ENCODE results near the gene MEPCE. TPM values are rescaled to one million over a fixed set of nuclear protein-coding genes. Genes with fewer than 3 reads are reported as not detected.

The MEPCE gene
- total and polyA plus RNA-seq, 9 of the 15 experiments (the other 6 are each of a cell fraction or from before 2014, with no cell fraction given) = 10.9 to 76.3 (median 44.1) TPM

DNA sequence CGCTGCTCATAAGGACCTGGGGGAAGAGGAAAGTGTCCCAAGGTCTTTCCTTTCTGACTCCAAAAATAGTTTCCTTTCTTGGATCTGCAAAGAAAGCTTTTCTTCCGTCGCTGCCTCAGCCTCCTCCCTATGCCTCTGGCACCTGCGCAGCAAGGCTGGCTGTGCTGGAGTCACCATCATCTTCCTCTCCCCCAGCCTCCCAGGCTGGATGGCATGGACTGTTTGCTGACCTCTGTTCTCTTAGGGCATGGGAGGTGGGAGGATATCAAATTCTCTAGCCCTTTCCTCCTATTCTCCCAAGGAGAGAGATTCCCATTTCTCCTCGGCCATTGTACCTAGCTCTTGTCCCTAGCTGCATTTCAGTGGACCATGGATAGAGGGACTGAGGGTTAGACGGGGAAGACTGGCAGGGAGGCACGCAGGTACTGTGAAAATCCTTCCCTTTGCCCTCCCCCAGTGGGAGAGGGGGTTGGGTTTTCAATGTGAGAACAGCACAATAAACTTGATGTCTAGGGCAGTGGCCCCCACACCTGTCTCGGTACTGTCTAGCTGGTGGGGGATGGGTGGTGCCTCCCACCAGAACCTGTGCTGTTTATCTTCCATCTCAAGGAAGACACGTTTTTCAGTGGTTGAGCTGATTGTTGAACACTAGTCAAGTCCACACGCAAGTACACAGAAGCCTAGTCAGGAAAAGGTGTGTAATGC is 4.1 kb downstream of the MEPCE start (continued):
- TF ChIP-seq RBM15 (IDR thresholded peaks at IDR 0.05; ENCODE audit: insufficient read depth, low read length) = no peak
- TF ChIP-seq POLR2H (tag; IDR thresholded peaks at IDR 0.05; ENCODE audit: low read depth) = no peak
- no peak for TF ChIP-seq ZKSCAN8 (CRISPR knock-in tag; IDR thresholded peaks at IDR 0.05)
- TF ChIP-seq BRF1 (IDR thresholded peaks at IDR 0.05; ENCODE audit: borderline replicate concordance, extremely low read depth, insufficient read length) = no peak
- no peak for TF ChIP-seq TCFL5 (CRISPR knock-in tag; conservative IDR thresholded peaks at IDR 0.05)
- TF ChIP-seq KAT7 (CRISPR knock-in tag; IDR thresholded peaks at IDR 0.05; ENCODE audit: borderline replicate concordance) = 0 out of 2 replicates have a peak, but pooled peaks have one; percentile 75
- TF ChIP-seq, protein P1, sequence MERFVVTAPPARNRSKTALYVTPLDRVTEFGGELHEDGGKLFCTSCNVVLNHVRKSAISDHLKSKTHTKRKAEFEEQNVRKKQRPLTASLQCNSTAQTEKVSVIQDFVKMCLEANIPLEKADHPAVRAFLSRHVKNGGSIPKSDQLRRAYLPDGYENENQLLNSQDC (CRISPR knock-in tag; IDR thresholded peaks at IDR 0.05) = 0 out of 2 replicates have a peak, but pooled peaks have one; percentile 13
- TF ChIP-seq ZNF76 (CRISPR knock-in tag; IDR thresholded peaks at IDR 0.05; ENCODE audit: borderline replicate concordance) = no peak
- TF ChIP-seq, protein P2, sequence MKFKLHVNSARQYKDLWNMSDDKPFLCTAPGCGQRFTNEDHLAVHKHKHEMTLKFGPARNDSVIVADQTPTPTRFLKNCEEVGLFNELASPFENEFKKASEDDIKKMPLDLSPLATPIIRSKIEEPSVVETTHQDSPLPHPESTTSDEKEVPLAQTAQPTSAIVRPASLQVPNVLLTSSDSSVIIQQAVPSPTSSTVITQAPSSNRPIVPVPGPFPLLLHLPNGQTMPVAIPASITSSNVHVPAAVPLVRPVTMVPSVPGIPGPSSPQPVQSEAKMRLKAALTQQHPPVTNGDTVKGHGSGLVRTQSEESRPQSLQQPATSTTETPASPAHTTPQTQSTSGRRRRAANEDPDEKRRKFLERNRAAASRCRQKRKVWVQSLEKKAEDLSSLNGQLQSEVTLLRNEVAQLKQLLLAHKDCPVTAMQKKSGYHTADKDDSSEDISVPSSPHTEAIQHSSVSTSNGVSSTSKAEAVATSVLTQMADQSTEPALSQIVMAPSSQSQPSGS (CRISPR knock-in tag; IDR thresholded peaks at IDR 0.05) = no peak
- TF ChIP-seq CBX8 (IDR thresholded peaks at IDR 0.05; ENCODE audit: borderline replicate concordance, extremely low read depth, low read depth, low read length, poor library complexity, severe bottlenecking) = no peak
- TF ChIP-seq, protein P3, sequence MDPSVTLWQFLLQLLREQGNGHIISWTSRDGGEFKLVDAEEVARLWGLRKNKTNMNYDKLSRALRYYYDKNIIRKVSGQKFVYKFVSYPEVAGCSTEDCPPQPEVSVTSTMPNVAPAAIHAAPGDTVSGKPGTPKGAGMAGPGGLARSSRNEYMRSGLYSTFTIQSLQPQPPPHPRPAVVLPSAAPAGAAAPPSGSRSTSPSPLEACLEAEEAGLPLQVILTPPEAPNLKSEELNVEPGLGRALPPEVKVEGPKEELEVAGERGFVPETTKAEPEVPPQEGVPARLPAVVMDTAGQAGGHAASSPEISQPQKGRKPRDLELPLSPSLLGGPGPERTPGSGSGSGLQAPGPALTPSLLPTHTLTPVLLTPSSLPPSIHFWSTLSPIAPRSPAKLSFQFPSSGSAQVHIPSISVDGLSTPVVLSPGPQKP (CRISPR knock-in tag; IDR thresholded peaks at IDR 0.05) = no peak
- no peak for TF ChIP-seq MYBL2 (IDR thresholded peaks at IDR 0.05; ENCODE audit: low read depth)
- TF ChIP-seq MYBL2 (CRISPR knock-in tag; IDR thresholded peaks at IDR 0.05; ENCODE audit: borderline replicate concordance) = no peak
- TF ChIP-seq, protein P4, sequence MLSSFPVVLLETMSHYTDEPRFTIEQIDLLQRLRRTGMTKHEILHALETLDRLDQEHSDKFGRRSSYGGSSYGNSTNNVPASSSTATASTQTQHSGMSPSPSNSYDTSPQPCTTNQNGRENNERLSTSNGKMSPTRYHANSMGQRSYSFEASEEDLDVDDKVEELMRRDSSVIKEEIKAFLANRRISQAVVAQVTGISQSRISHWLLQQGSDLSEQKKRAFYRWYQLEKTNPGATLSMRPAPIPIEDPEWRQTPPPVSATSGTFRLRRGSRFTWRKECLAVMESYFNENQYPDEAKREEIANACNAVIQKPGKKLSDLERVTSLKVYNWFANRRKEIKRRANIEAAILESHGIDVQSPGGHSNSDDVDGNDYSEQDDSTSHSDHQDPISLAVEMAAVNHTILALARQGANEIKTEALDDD (IDR thresholded peaks at IDR 0.05) = 0 out of 2 replicates have a peak, but pooled peaks have one; percentile 24
- no peak for TF ChIP-seq SPI1 (IDR thresholded peaks at IDR 0.05; ENCODE audit: borderline replicate concordance, low read depth, low read length)
- TF ChIP-seq ZNF778 (CRISPR knock-in tag; IDR thresholded peaks at IDR 0.05) = no peak
- 0 out of 4 replicates have a peak, but pooled peaks of 1 of the 2 experiments have one; percentile 5 for TF ChIP-seq KDM1A (IDR thresholded peaks at IDR 0.05)
- TF ChIP-seq, protein P5, sequence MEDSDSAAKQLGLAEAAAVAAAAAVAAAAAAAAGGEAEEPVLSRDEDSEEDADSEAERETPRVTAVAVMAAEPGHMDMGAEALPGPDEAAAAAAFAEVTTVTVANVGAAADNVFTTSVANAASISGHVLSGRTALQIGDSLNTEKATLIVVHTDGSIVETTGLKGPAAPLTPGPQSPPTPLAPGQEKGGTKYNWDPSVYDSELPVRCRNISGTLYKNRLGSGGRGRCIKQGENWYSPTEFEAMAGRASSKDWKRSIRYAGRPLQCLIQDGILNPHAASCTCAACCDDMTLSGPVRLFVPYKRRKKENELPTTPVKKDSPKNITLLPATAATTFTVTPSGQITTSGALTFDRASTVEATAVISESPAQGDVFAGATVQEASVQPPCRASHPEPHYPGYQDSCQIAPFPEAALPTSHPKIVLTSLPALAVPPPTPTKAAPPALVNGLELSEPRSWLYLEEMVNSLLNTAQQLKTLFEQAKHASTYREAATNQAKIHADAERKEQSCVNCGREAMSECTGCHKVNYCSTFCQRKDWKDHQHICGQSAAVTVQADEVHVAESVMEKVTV (CRISPR knock-in tag; IDR thresholded peaks at IDR 0.05) = no peak
- TF ChIP-seq, protein P6, sequence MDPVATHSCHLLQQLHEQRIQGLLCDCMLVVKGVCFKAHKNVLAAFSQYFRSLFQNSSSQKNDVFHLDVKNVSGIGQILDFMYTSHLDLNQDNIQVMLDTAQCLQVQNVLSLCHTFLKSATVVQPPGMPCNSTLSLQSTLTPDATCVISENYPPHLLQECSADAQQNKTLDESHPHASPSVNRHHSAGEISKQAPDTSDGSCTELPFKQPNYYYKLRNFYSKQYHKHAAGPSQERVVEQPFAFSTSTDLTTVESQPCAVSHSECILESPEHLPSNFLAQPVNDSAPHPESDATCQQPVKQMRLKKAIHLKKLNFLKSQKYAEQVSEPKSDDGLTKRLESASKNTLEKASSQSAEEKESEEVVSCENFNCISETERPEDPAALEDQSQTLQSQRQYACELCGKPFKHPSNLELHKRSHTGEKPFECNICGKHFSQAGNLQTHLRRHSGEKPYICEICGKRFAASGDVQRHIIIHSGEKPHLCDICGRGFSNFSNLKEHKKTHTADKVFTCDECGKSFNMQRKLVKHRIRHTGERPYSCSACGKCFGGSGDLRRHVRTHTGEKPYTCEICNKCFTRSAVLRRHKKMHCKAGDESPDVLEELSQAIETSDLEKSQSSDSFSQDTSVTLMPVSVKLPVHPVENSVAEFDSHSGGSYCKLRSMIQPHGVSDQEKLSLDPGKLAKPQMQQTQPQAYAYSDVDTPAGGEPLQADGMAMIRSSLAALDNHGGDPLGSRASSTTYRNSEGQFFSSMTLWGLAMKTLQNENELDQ (CRISPR knock-in tag; IDR thresholded peaks at IDR 0.05; ENCODE audit: borderline replicate concordance) = no peak
